Ovary (tissue), 9 donors: ENCODE data around the gene TNPO2. TPM values are rescaled to one million over a fixed set of nuclear protein-coding genes. Genes with fewer than 3 reads are reported as not detected.

Experiments used
- DNase-seq, 5 donors: peaks; one replicate each; pipeline ENCODE4 v3.0.0-alpha.2; 2019 to 2020
- H3K27ac ChIP-seq, 2 donors: fragments of 200-600 bp; one replicate each; pipeline versions ENCODE4 v1.5.1 to v1.8.0; 2019 to 2022
- H3K27me3 ChIP-seq: fragments of 200-600 bp; one replicate; pipeline ENCODE4 v1.8.0; 2022
- H3K36me3 ChIP-seq: fragments of 200-600 bp; sonication (generic); one replicate; pipeline ENCODE4 v1.5.1; 2019
- H3K4me1 ChIP-seq: one replicate; pipeline ENCODE4 v1.8.1; 2013; ENCODE audit warnings: mild to moderate bottlenecking, moderate library complexity; ENCODE audit not compliant: insufficient read depth
- H3K4me3 ChIP-seq: fragments of 200-600 bp; sonication (generic); one replicate; pipeline ENCODE4 v1.5.1; 2017
- H3K9me3 ChIP-seq, 2 donors: fragments of 200-600 bp in 1 of 2; sonication (generic) in 1 of 2; one replicate each; pipeline versions ENCODE4 v1.5.1 to v1.8.1; 2013 to 2019; ENCODE audit warnings: mild to moderate bottlenecking in 1 of 2, moderate library complexity in 1 of 2
- EP300 ChIP-seq: sonication (generic); formaldehyde crosslinking; IDR thresholded peaks from one replicate; pipeline ENCODE4 v1.6.1; 2017; ENCODE audit warnings: antibody characterized with exemption
- POLR2A ChIP-seq: fragments of 450-650 bp; IDR thresholded peaks from one replicate; pipeline ENCODE4 v1.6.1; 2017; ENCODE audit warnings: antibody characterized with exemption, mild to moderate bottlenecking, moderate library complexity
- WGBS, 3 donors: extraction: QIAGEN DNeasy Blood & Tissue Kit in 1 of 3; methylation state at CpG; one replicate each; pipeline versions ENCODE4 v1.1.5 to v1.1.7; 2013 to 2017; 5-methylcytosine and 5-hydroxymethylcytosine counted together
- intact Hi-C, 4 donors: fragments of 100-400 bp; cut with DNase I; formaldehyde crosslinking; loops; one replicate each; pipeline versions ENCODE4 v1.11.0 to v1.15.1; 2022 to 2023
- polyA plus RNA-seq, 2 donors: library from polyadenylated mRNA; stranded (reverse); fragments of 200-250 nt in 1 of 2; fragments of 350-450 nt in 1 of 2; fragmentation: Illumina TruSeq in 1 of 2; extraction: RNeasy Lipid Tissue Mini Kit (QIAGEN cat#74804) in 1 of 2; gene quantifications; one replicate each; pipeline ENCODE4 v1.2.3, GENCODE V29; 2013 to 2014
- total RNA-seq, 7 donors: library from RNA; depleted of rRNA in 2 of 7; stranded (reverse); fragments of >200 nt in 2 of 7; fragmentation: NEBNext Ultra II Directional in 3 of 7; extraction: Animal tissue kit (Norgen Biotek cat#: 25700) in 3 of 7; gene quantifications; one replicate each; pipeline versions ENCODE4 v1.1.0 to v1.2.4, GENCODE V29; 2016 to 2023
- TF ChIP-seq, protein P1 (sequence below), 3 donors: fragments of 450-650 bp in 2 of 3; fragments of 200-600 bp in 1 of 3; IDR thresholded peaks; one replicate each; pipeline versions ENCODE4 v1.5.1 to v1.8.0; 2016 to 2022; ENCODE audit warnings: antibody characterized with exemption in 3 of 3, mild to moderate bottlenecking in 1 of 3
- donor health status: DM: no; HTN: no; CAD: no; lungs with moderate emphysema.
- donor health status: DM: no; HTN: no; CAD: no.
- donor health status: Bipolar disorder and iron deficiency.
- donor health status: DM: yes; HTN: yes; CAD: no.
- donor health status: DM: no; HTN: no; CAD: no.
- donor health status: DM: yes; HTN: yes; CAD: no.

Gene TNPO2
- total and polyA plus RNA-seq, 9 donors = 41.5 to 109 (median 75.7) TPM

DNA sequence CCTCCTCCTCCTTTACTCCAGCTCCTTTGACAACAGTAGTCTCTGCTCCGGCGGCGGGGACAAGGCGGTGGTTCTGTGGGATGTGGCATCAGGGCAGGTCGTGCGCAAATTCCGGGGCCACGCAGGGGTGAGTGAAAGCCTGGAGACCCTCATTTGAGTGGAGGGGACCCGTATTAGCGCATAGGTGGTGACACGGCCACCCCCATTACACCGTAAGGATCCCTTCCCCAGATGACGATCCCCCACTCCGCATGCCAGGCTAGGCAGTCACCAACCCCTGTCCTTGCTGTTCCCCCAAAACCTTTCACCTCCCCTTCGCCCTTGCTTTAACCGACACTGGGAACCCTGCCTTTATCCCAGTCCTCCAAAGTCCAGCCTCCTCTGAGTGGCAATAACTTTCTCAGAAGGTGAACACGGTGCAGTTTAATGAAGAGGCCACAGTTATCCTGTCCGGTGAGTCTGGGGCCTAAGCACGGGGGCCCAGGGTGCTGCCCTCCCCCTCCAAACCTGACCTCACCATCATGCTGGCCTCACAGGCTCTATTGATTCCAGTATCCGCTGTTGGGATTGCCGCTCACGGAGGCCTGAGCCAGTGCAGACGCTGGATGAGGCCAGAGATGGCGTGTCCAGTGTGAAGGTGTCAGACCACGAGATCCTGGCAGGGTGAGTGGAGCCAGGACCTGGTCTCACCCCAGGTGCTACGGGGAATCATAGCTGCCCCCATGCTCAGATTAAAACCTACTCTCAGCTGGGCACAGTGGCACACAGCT, 53.4 kb downstream of the TNPO2 start:
- intact Hi-C loops = loop anchor here in 1 of 4 donors (10.0 kb wide), 1 partner anchor 96 kb away; no protein-coding TSS in a partner anchor
- H3K4me1 ChIP-seq = peaks cover 12% of the 10 kb centered on the region
- DNase-seq = peak in 1 of 5 donors; percentile 30
- H3K36me3 ChIP-seq = no peaks in the 10 kb centered on the region
- H3K27ac ChIP-seq = peak overlapping the region; percentile 53 to 92
- TF ChIP-seq, protein P1, sequence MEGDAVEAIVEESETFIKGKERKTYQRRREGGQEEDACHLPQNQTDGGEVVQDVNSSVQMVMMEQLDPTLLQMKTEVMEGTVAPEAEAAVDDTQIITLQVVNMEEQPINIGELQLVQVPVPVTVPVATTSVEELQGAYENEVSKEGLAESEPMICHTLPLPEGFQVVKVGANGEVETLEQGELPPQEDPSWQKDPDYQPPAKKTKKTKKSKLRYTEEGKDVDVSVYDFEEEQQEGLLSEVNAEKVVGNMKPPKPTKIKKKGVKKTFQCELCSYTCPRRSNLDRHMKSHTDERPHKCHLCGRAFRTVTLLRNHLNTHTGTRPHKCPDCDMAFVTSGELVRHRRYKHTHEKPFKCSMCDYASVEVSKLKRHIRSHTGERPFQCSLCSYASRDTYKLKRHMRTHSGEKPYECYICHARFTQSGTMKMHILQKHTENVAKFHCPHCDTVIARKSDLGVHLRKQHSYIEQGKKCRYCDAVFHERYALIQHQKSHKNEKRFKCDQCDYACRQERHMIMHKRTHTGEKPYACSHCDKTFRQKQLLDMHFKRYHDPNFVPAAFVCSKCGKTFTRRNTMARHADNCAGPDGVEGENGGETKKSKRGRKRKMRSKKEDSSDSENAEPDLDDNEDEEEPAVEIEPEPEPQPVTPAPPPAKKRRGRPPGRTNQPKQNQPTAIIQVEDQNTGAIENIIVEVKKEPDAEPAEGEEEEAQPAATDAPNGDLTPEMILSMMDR (IDR thresholded peaks at IDR 0.05) = no peak
- TF ChIP-seq POLR2A (no peak), EP300 (no peak)
- 29 to 37% (median 30%) methylated on average over 26 of the region's 26 CpGs for WGBS, 3 donors
- H3K4me3 ChIP-seq = peak overlapping the region; percentile 89
- H3K27me3 ChIP-seq = no peaks in the 10 kb centered on the region
- H3K9me3 ChIP-seq = no peaks in the 10 kb centered on the region

DNA sequence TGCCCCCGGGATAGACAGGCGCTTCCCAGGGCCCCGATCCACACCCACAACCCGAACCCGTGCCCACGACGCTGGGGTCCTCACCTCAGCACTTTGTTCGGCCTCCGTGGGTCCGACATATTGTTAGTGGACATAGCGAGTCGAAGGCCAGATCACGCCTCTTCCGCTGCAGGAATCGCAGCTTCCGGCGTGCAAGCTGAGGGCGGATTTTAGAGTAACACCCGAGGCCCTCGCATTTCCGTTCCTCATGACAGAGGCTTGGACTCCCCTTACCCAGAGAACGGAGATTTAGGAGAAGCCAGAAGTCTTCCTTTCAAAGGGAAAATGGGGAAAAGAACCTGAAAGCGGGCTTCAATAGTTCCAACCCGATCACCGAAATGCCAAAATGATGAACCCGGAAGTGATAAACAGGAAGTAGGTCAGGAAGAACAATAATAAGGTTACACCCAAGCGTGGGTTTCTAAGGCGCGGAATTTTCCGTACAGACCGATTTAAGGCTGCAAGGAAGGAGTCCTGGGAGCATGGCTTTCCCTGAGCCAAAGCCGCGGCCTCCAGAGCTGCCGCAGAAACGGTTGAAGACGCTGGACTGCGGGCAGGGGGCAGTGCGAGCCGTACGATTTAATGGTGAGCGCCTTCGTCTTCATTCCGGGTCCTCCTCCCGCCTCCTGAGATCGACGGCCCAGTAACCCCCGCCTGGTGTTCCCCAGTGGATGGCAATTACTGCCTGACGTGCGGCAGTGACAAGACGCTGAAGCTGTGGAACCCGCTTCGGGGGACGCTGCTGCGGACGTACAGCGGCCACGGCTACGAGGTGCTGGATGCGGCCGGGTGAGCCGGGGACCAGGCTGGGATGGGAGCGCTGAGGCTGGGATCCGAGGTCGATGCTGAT, 54.2 kb downstream of the TNPO2 start:
- Histone ChIP-seq H3K4me3 (peak overlapping the region; percentile 89), H3K9me3 (no peaks in the 10 kb centered on the region), H3K36me3 (no peaks in the 10 kb centered on the region), H3K4me1 (peaks cover 12% of the 10 kb centered on the region), H3K27ac (peak overlapping the region; percentile 53 to 92), H3K27me3 (no peaks in the 10 kb centered on the region)
- peak; percentile 77 to 85 (median 82) for DNase-seq
- 0% methylated on average over 64 of the region's 64 CpGs for WGBS, 3 donors
- TF ChIP-seq EP300 = no peak
- TF ChIP-seq POLR2A = peak; percentile 39
- intact Hi-C loops = loop anchor here in 2 of 4 donors (10.0 kb wide), 2 partner anchors 95 to 105 kb away; no protein-coding TSS in a partner anchor

GRCh38 chr19:12668932-12669269, 54.8 kb downstream of the TNPO2 start:
- Histone ChIP-seq H3K4me1 (peaks cover 12% of the 10 kb centered on the region), H3K36me3 (no peaks in the 10 kb centered on the region), H3K27me3 (no peaks in the 10 kb centered on the region), H3K4me3 (peak overlapping the region; percentile 89), H3K27ac (peak overlapping the region; percentile 53 to 92), H3K9me3 (no peaks in the 10 kb centered on the region)
- peak in 2 of 5 donors; percentile 55 to 68 for DNase-seq
- TF ChIP-seq EP300 = no peak
- TF ChIP-seq, protein P1 (IDR thresholded peaks at IDR 0.05) = no peak
- TF ChIP-seq POLR2A = no peak
- intact Hi-C loops = loop anchor here in 1 of 4 donors (10.0 kb wide), 1 partner anchor 104 kb away; no protein-coding TSS in a partner anchor
- 0 to 1% (median 0%) methylated on average over 24 of the region's 24 CpGs for WGBS, 3 donors

DNA sequence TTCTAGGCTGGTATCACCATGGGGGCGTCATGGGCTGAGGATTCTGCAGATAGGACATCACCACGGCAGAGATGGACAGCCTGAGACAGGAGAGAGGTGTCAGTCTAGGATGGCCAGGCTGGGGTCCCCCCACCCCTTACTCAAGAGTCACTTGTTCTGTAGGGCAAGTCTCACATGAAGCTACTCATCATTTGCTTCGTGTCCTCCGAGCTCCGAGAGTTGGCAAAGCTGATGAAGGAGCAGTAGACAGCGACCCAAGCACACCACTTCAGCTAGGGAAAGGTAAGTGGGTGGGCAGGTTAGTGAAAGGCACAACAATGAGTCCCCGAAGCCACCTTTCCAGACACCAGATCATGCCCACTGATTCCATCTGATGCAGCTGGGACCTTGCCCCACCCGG, 55.4 kb downstream of the TNPO2 start:
- WGBS, 3 donors = 55 to 63% (median 58%) methylated on average over 8 of the region's 8 CpGs

More for the DNA sequence above, 55.4 kb downstream of the TNPO2 start:
- Histone ChIP-seq H3K36me3 (no peaks in the 10 kb centered on the region), H3K27me3 (no peaks in the 10 kb centered on the region), H3K9me3 (no peaks in the 10 kb centered on the region), H3K27ac (no peak overlapping the region), H3K4me3 (peak overlapping the region; percentile 89), H3K4me1 (peaks cover 12% of the 10 kb centered on the region)
- TF ChIP-seq EP300 (no peak), POLR2A (no peak)
- TF ChIP-seq, protein P1 (IDR thresholded peaks at IDR 0.05) = no peak
- DNase-seq = no peak
- intact Hi-C loops = loop anchor here in 1 of 4 donors (10.0 kb wide), 1 partner anchor 104 kb away; no protein-coding TSS in a partner anchor
